Measurements from ENCODE around the gene IFNL3. TPM values are rescaled to one million over a fixed set of nuclear protein-coding genes. Genes with fewer than 3 reads are reported as not detected.
"Not testable (repeated sequence)": the region's sequence is repeated elsewhere in the genome, so short reads cannot be mapped to it uniquely, and the experiment has no call there.

Gene IFNL3
- total RNA-seq (ENCODE audit: low replicate concordance) = not detected in 2 replicates

GRCh38 chr19:39244410-39245100 is at the start of gene IFNL3:
IFNL3 (minus strand) TSS chr19:39245006; CDS start chr19:39244967, 39 bp downstream.
- peaks cover 63% of the 10 kb centered on the region for H3K27me3 ChIP-seq
- not testable (repeated sequence) for H3K4me1 Mint-ChIP-seq; H3K4me3 Mint-ChIP-seq; H3K4me2 ChIP-seq; H3F3A ChIP-seq (ENCODE audit: low read depth); H4K20me1 ChIP-seq (ENCODE audit: low read depth); H3K9me3 Mint-ChIP-seq; H3K27ac Mint-ChIP-seq; H3K36me3 Mint-ChIP-seq; H3K9ac ChIP-seq; H3K79me2 ChIP-seq (ENCODE audit: low read depth); H3K4me1 ChIP-seq; H3K36me3 ChIP-seq; H3K9me3 ChIP-seq (ENCODE audit: low read depth); H3K27ac ChIP-seq; H3K4me3 ChIP-seq; DNase-seq (ENCODE audit: low spot score); H2AFZ ChIP-seq (replicated peaks)
- peaks cover 27% of the 10 kb centered on the region for H3K27me3 Mint-ChIP-seq (ENCODE audit: insufficient read depth, low read depth)

DNA sequence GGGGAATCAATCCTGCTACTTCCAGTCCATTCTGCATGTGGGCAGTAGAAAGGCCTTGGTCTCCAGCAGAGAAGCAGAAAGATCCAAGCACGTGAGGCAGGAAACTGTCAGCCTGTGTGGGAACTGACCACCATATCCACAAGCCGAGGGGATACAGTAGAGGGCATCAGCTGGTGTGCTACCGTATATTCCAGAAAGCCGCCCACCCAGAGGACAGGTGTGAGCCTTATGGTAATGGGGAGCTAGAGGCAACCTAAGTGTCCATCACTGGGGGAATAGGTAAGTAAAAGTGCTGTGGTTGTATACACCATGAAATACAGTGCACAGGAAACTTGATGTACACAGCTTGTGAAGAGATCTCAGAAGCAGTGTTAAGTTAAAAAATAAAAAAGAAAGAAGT is 48.6 kb upstream of the IFNL3 start:
- H2AFZ ChIP-seq (replicated peaks) = no peak overlapping the region
- Mint-ChIP-seq H3K4me1 (no peaks in the 10 kb centered on the region), H3K36me3 (no peaks in the 10 kb centered on the region), H3K4me3 (no peak overlapping the region), H3K9me3 (no peaks in the 10 kb centered on the region), H3K27ac (no peak overlapping the region), H3K27me3 (ENCODE audit: insufficient read depth, low read depth) (peaks cover 16% of the 10 kb centered on the region)
- H3K27me3 ChIP-seq = peaks cover 59% of the 10 kb centered on the region
- H3K9me3 ChIP-seq (ENCODE audit: low read depth) = no peaks in the 10 kb centered on the region
- H4K20me1 ChIP-seq (ENCODE audit: low read depth) = no peaks in the 10 kb centered on the region
- H3K4me2 ChIP-seq = no peak overlapping the region
- H3K4me3 ChIP-seq = no peak overlapping the region
- TF ChIP-seq EZH2 (IDR thresholded peaks at IDR 0.05) = no peak
- no peak for TF ChIP-seq CTCF (IDR thresholded peaks at IDR 0.05)
- no peak for TF ChIP-seq EZH2phosphoT487 (IDR thresholded peaks at IDR 0.05)
- H3K79me2 ChIP-seq (ENCODE audit: low read depth) = no peaks in the 10 kb centered on the region
- H3F3A ChIP-seq (ENCODE audit: low read depth) = no peaks in the 10 kb centered on the region
- no peak for DNase-seq (ENCODE audit: low spot score)
- H3K27ac ChIP-seq = no peak overlapping the region
- no peaks in the 10 kb centered on the region for H3K36me3 ChIP-seq
- no peak overlapping the region for H3K9ac ChIP-seq
- H3K4me1 ChIP-seq = no peaks in the 10 kb centered on the region

- H3K4me3 Mint-ChIP-seq = no peak overlapping the region
- peaks cover 91% of the 10 kb centered on the region for H3K27me3 ChIP-seq
- H3F3A ChIP-seq (ENCODE audit: low read depth) = no peaks in the 10 kb centered on the region
- no peak overlapping the region for H2AFZ ChIP-seq (replicated peaks)
- no peaks in the 10 kb centered on the region for H3K79me2 ChIP-seq (ENCODE audit: low read depth)
- peaks cover 12% of the 10 kb centered on the region for H3K27me3 Mint-ChIP-seq (ENCODE audit: insufficient read depth, low read depth)
- H3K27ac Mint-ChIP-seq = no peak overlapping the region
- TF ChIP-seq EZH2phosphoT487 (IDR thresholded peaks at IDR 0.05) = no peak
- H3K4me3 ChIP-seq = no peak overlapping the region
- H3K9ac ChIP-seq = no peak overlapping the region
- H3K9me3 Mint-ChIP-seq = peaks cover 11% of the 10 kb centered on the region
- H3K4me2 ChIP-seq = no peak overlapping the region
- DNase-seq (ENCODE audit: low spot score) = no peak
- H4K20me1 ChIP-seq (ENCODE audit: low read depth) = no peaks in the 10 kb centered on the region
- no peaks in the 10 kb centered on the region for H3K9me3 ChIP-seq (ENCODE audit: low read depth)
- no peak overlapping the region for H3K27ac ChIP-seq
- no peaks in the 10 kb centered on the region for H3K36me3 ChIP-seq
- H3K4me1 ChIP-seq = no peaks in the 10 kb centered on the region
- H3K36me3 Mint-ChIP-seq = no peaks in the 10 kb centered on the region
- H3K4me1 Mint-ChIP-seq = no peaks in the 10 kb centered on the region
These were observed 39.2 kb upstream of the IFNL3 start for GRCh38 chr19:39284032-39284431.

DNA sequence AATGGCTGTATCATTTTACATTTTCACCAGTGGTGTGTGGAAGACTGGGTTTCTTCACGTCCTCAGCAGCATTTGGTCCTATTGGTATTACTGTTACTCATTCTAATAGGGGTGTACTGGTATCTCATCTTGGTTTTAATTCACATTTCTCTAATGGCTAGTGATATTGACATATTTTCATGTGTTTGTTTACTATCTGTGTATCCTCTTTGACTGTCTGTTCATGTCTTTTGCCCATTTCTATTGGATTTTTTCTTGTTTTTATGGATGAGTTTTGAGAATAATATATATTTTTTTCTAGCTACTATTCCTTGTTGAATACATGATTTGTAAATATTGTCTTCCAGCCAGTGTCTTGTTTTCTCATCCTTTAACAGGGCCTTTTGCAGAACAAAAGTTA is 37.2 kb upstream of the IFNL3 start:
- H3K4me3 Mint-ChIP-seq = no peak overlapping the region
- no peaks in the 10 kb centered on the region for H3K9me3 ChIP-seq (ENCODE audit: low read depth)

More for the DNA sequence above, 37.2 kb upstream of the IFNL3 start:
- H3K27me3 Mint-ChIP-seq (ENCODE audit: insufficient read depth, low read depth) = peaks cover 11% of the 10 kb centered on the region
- H3K36me3 Mint-ChIP-seq = no peaks in the 10 kb centered on the region
- Histone ChIP-seq H4K20me1 (ENCODE audit: low read depth) (no peaks in the 10 kb centered on the region), H3K4me2 (no peak overlapping the region), H3F3A (ENCODE audit: low read depth) (no peaks in the 10 kb centered on the region), H3K36me3 (no peaks in the 10 kb centered on the region), H3K4me1 (no peaks in the 10 kb centered on the region), H3K27ac (no peak overlapping the region), H3K4me3 (no peak overlapping the region), H3K27me3 (peaks cover 85% of the 10 kb centered on the region), H3K79me2 (ENCODE audit: low read depth) (no peaks in the 10 kb centered on the region), H3K9ac (no peak overlapping the region), H2AFZ (replicated peaks) (no peak overlapping the region)
- H3K4me1 Mint-ChIP-seq = no peaks in the 10 kb centered on the region
- TF ChIP-seq EZH2 (IDR thresholded peaks at IDR 0.05) = no peak
- no peak for TF ChIP-seq EZH2phosphoT487 (IDR thresholded peaks at IDR 0.05)
- no peak for TF ChIP-seq CTCF (IDR thresholded peaks at IDR 0.05)
- H3K27ac Mint-ChIP-seq = no peak overlapping the region
- H3K9me3 Mint-ChIP-seq = peaks cover 11% of the 10 kb centered on the region
- DNase-seq (ENCODE audit: low spot score) = no peak
